Erythroblast (primary cell): Measurements from ENCODE around the gene SCARB1.

Experiments
- GATA1 ChIP-seq: IDR thresholded peaks from 2 replicates; pipeline ENCODE4 v1.6.1; 2011; ENCODE audit warnings: low read depth, mild to moderate bottlenecking, control low read depth, low read length, moderate library complexity
- POLR2A ChIP-seq: IDR thresholded peaks from 2 replicates; pipeline ENCODE4 v1.6.1; 2011; ENCODE audit warnings: mild to moderate bottlenecking, low read length

DNA sequence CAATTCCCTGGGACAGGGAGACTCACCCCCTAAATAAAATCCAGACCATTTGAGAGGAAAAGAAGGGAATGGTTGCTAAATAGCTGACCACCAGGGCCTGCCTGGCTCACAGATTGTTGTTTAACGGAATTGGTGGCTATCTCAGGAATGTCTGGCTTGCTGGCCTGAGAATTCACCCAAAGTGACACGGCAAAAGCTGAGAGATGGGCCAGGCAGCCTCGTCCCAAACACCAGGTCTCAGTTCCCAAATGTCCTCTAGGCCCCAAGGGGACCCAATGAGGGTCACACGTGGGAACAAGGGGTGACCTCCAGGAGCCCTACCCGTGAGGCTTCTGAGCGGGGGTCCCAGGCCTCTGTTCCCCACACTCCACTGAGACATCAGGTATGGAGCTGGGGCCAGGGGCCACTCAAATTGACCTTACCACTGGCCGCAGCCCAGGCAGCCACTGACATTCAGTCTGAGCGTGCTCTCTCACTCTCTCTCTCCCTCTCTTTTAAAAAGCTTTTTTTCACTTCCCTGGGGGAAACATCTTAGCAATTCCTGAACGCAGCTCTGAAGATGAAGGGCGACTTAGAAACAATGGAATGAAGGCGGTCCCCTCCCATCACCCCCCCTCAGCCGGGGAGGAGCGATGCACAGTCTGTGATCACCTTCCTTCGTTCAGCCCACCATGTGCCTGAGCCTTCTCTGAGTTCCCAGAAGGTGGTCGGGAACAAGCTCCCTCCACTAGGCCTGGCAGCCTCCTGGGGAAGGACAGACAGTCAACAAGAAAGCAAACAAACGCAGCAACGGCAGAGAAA lies 131.2 kb downstream of the SCARB1 start:
- TF ChIP-seq POLR2A (no peak), GATA1 (no peak)
